ENCODE results near the gene EYS.
"Not testable (repeated sequence)": the region's sequence is repeated elsewhere in the genome, so short reads cannot be mapped to it uniquely, and the experiment has no call there.

GRCh38 chr6:64469405-64469804, 1237.6 kb downstream of the EYS start:
- not testable (repeated sequence) for TF ChIP-seq EZH2 (conservative IDR thresholded peaks at IDR 0.05; ENCODE audit: low read depth, low read length); FOXA3 (CRISPR knock-in tag; IDR thresholded peaks at IDR 0.05); TAF1 (CRISPR knock-in tag; IDR thresholded peaks at IDR 0.05)

Measured in HepG2 (cell line).